HepG2 (cell line): Measurements from ENCODE around the gene LSM2. TPM values are rescaled to one million over a fixed set of nuclear protein-coding genes. Genes with fewer than 3 reads are reported as not detected.

Experiments used
- ATF1 ChIP-seq: IDR thresholded peaks from 2 replicates; pipeline ENCODE4 v1.6.1; 2016; ENCODE audit warnings: mild to moderate bottlenecking, control low read depth
- POLR2A ChIP-seq, 2 experiments: IDR thresholded peaks; 2 replicates each; pipeline ENCODE4 v1.6.1; 2011; ENCODE audit warnings: low read depth in 2 of 2, low read length in 2 of 2, mild to moderate bottlenecking in 1 of 2, moderate library complexity in 1 of 2; ENCODE audit not compliant: insufficient read depth in 1 of 2
- ZNF431 ChIP-seq: sonication (generic); formaldehyde crosslinking; IDR thresholded peaks from 2 replicates; pipeline ENCODE4 v1.9.0; 2022; ENCODE audit warnings: missing genetic modification reagents, low read depth, mild to moderate bottlenecking, borderline replicate concordance
- ZNF615 ChIP-seq: sonication (generic); formaldehyde crosslinking; IDR thresholded peaks from 2 replicates; pipeline ENCODE4 v1.5.0; 2020; ENCODE audit warnings: mild to moderate bottlenecking, missing genetic modification reagents, borderline replicate concordance
- polyA plus RNA-seq, 8 experiments: library from polyadenylated mRNA; depleted of rRNA in 3 of 8; stranded (reverse) in 7 of 8; unstranded in 1 of 8; fragments of >200 nt; fragmentation: Illumina TruSeq in 4 of 8; extraction: Trizol in 4 of 8; gene quantifications; 2 replicates each; pipeline versions ENCODE4 v1.2.1 to v1.2.3, GENCODE V29; 2011 to 2016; ENCODE audit warnings: low read depth in 4 of 8, missing spikeins in 1 of 8, mixed read lengths in 1 of 8; ENCODE audit not compliant: insufficient read depth in 1 of 8
- total RNA-seq, 5 experiments: library from RNA; depleted of rRNA; stranded (reverse); fragments of >200 nt; fragmentation: Illumina TruSeq; extraction: Trizol; gene quantifications; 2 replicates each; pipeline ENCODE4 v1.2.3, GENCODE V29; 2016; ENCODE audit warnings: low read depth in 1 of 5
- TF ChIP-seq, protein P1 (sequence below), 2 experiments: sonication (generic) in 1 of 2; formaldehyde crosslinking in 1 of 2; IDR thresholded peaks; 2 replicates each; pipeline versions ENCODE4 v1.4.0 to v1.6.1; 2018 to 2020; ENCODE audit warnings: missing genetic modification reagents in 2 of 2, borderline replicate concordance in 1 of 2, low read depth in 1 of 2, mild to moderate bottlenecking in 1 of 2, missing biosample characterization in 1 of 2
- TF ChIP-seq, protein P2 (sequence below): sonication (generic); formaldehyde crosslinking; IDR thresholded peaks from 2 replicates; pipeline ENCODE4 v1.5.0; 2020; ENCODE audit warnings: missing genetic modification reagents
- TF ChIP-seq, protein P3 (sequence below): sonication (generic); formaldehyde crosslinking; IDR thresholded peaks from 2 replicates; pipeline ENCODE4 v1.4.0; 2020; ENCODE audit warnings: missing genetic modification reagents
- TF ChIP-seq, protein P4 (sequence below), 2 experiments: sonication (generic) in 1 of 2; formaldehyde crosslinking in 1 of 2; IDR thresholded peaks; 2 replicates each; pipeline versions ENCODE4 v1.5.1 to v1.6.1; 2011 to 2020; ENCODE audit warnings: borderline replicate concordance in 1 of 2, low read depth in 1 of 2, low read length in 1 of 2, mild to moderate bottlenecking in 1 of 2, missing genetic modification reagents in 1 of 2, moderate library complexity in 1 of 2
- TF ChIP-seq, protein P5 (sequence below): sonication (generic); formaldehyde crosslinking; IDR thresholded peaks from one replicate; pipeline ENCODE4 v1.5.1; 2020; ENCODE audit warnings: mild to moderate bottlenecking, missing genetic modification reagents; ENCODE audit errors: not compliant biosample characterization

The LSM2 gene
- total and polyA plus RNA-seq, 2 of the 13 experiments (the other 11 are each of a cell fraction or from before 2014, with no cell fraction given) = 69.4 to 90.5 TPM

DNA sequence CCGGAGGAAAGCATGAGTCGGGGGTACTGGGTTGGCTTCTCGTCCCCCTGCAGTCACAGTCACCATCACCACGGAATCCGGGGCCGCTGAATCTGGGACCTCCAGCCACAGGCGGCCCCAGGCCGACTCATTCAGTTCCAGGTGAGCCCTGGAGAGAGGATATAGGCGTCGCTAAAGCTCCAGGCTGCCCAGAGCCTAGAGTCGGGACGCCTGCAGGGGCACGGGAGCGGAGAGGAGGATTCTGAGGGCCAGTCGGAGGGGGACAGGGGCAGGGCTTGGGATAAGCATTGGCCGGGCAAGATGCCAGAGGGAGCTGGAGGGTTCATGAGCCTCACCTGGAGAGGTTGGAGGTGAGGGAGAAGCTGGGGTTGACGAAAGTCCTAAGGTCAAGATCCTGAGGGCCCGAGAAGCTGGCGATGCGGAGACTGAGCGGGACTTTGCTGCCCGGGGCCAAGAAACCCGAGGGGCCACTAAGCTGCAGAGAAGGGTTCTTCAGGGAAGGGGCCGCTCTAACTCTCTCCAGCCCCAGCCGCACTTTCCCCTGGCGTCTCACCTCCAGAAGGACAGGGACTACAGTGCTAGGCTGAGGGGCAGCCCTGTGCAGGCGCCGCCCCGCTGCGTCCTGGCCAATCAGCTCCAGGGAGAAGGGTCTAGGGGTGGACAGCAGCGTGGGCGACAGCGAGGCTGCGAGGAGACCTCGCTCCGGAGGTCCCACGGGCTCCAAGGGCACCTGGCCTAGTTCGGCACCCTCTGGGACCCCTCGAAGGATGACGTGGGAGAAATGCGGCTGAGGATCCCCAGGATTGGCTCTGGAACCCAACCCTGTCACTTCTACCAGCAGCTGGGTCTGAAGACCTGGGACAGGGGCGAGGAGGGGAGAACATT is 40.6 kb downstream of the LSM2 start (continued):
- TF ChIP-seq, protein P1, sequence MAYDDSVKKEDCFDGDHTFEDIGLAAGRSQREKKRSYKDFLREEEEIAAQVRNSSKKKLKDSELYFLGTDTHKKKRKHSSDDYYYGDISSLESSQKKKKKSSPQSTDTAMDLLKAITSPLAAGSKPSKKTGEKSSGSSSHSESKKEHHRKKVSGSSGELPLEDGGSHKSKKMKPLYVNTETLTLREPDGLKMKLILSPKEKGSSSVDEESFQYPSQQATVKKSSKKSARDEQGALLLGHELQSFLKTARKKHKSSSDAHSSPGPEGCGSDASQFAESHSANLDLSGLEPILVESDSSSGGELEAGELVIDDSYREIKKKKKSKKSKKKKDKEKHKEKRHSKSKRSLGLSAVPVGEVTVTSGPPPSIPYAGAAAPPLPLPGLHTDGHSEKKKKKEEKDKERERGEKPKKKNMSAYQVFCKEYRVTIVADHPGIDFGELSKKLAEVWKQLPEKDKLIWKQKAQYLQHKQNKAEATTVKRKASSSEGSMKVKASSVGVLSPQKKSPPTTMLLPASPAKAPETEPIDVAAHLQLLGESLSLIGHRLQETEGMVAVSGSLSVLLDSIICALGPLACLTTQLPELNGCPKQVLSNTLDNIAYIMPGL (CRISPR knock-in tag; IDR thresholded peaks at IDR 0.05; ENCODE audit: borderline replicate concordance in 1 of 2, low read depth in 1 of 2) = 0 out of 4 replicates have a peak, but pooled peaks of 1 of the 2 experiments have one; percentile 33
- TF ChIP-seq, protein P2, sequence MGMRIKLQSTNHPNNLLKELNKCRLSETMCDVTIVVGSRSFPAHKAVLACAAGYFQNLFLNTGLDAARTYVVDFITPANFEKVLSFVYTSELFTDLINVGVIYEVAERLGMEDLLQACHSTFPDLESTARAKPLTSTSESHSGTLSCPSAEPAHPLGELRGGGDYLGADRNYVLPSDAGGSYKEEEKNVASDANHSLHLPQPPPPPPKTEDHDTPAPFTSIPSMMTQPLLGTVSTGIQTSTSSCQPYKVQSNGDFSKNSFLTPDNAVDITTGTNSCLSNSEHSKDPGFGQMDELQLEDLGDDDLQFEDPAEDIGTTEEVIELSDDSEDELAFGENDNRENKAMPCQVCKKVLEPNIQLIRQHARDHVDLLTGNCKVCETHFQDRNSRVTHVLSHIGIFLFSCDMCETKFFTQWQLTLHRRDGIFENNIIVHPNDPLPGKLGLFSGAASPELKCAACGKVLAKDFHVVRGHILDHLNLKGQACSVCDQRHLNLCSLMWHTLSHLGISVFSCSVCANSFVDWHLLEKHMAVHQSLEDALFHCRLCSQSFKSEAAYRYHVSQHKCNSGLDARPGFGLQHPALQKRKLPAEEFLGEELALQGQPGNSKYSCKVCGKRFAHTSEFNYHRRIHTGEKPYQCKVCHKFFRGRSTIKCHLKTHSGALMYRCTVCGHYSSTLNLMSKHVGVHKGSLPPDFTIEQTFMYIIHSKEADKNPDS (CRISPR knock-in tag) = no peak
- TF ChIP-seq, protein P3, sequence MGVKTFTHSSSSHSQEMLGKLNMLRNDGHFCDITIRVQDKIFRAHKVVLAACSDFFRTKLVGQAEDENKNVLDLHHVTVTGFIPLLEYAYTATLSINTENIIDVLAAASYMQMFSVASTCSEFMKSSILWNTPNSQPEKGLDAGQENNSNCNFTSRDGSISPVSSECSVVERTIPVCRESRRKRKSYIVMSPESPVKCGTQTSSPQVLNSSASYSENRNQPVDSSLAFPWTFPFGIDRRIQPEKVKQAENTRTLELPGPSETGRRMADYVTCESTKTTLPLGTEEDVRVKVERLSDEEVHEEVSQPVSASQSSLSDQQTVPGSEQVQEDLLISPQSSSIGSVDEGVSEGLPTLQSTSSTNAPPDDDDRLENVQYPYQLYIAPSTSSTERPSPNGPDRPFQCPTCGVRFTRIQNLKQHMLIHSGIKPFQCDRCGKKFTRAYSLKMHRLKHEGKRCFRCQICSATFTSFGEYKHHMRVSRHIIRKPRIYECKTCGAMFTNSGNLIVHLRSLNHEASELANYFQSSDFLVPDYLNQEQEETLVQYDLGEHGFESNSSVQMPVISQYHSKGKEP (CRISPR knock-in tag) = 0 out of 2 replicates have a peak, but pooled peaks have one; percentile 39
- no peak for TF ChIP-seq ATF1
- TF ChIP-seq, protein P4, sequence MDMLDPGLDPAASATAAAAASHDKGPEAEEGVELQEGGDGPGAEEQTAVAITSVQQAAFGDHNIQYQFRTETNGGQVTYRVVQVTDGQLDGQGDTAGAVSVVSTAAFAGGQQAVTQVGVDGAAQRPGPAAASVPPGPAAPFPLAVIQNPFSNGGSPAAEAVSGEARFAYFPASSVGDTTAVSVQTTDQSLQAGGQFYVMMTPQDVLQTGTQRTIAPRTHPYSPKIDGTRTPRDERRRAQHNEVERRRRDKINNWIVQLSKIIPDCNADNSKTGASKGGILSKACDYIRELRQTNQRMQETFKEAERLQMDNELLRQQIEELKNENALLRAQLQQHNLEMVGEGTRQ (IDR thresholded peaks at IDR 0.05; ENCODE audit: low read depth, low read length) = no peak
- TF ChIP-seq, protein P4 (CRISPR knock-in tag; IDR thresholded peaks at IDR 0.05; ENCODE audit: borderline replicate concordance) = no peak
- no peak for TF ChIP-seq ZNF615 (CRISPR knock-in tag)
- TF ChIP-seq, protein P5, sequence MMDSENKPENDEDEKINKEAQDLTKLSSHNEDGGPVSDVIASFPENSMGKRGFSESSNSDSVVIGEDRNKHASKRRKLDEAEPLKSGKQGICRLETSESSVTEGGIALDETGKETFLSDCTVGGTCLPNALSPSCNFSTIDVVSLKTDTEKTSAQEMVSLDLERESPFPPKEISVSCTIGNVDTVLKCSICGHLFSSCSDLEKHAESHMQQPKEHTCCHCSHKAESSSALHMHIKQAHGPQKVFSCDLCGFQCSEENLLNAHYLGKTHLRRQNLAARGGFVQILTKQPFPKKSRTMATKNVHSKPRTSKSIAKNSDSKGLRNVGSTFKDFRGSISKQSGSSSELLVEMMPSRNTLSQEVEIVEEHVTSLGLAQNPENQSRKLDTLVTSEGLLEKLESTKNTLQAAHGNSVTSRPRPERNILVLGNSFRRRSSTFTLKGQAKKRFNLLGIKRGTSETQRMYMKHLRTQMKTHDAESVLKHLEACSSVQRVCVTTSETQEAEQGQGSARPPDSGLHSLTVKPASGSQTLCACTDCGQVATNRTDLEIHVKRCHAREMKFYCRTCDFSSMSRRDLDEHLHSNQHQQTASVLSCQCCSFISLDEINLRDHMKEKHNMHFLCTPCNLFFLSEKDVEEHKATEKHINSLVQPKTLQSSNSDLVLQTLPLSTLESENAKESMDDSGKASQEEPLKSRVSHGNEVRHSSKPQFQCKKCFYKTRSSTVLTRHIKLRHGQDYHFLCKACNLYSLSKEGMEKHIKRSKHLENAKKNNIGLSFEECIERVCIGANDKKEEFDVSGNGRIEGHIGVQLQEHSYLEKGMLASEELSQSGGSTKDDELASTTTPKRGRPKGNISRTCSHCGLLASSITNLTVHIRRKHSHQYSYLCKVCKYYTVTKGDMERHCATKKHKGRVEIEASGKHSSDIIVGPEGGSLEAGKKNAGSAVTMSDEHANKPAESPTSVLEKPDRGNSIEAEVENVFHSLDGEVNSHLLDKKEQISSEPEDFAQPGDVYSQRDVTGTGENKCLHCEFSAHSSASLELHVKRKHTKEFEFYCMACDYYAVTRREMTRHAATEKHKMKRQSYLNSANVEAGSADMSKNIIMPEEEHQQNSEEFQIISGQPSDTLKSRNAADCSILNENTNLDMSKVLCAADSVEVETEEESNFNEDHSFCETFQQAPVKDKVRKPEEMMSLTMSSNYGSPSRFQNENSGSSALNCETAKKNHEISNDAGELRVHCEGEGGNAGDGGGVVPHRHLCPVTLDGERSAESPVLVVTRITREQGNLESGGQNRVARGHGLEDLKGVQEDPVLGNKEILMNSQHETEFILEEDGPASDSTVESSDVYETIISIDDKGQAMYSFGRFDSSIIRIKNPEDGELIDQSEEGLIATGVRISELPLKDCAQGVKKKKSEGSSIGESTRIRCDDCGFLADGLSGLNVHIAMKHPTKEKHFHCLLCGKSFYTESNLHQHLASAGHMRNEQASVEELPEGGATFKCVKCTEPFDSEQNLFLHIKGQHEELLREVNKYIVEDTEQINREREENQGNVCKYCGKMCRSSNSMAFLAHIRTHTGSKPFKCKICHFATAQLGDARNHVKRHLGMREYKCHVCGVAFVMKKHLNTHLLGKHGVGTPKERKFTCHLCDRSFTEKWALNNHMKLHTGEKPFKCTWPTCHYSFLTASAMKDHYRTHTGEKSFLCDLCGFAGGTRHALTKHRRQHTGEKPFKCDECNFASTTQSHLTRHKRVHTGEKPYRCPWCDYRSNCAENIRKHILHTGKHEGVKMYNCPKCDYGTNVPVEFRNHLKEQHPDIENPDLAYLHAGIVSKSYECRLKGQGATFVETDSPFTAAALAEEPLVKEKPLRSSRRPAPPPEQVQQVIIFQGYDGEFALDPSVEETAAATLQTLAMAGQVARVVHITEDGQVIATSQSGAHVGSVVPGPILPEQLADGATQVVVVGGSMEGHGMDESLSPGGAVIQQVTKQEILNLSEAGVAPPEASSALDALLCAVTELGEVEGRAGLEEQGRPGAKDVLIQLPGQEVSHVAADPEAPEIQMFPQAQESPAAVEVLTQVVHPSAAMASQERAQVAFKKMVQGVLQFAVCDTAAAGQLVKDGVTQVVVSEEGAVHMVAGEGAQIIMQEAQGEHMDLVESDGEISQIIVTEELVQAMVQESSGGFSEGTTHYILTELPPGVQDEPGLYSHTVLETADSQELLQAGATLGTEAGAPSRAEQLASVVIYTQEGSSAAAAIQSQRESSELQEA (CRISPR knock-in tag) = peak; percentile 88
- peak; percentile 45 to 89; a peak in 3 of 4 replicates for TF ChIP-seq POLR2A (IDR thresholded peaks at IDR 0.05; ENCODE audit: insufficient read depth in 1 of 2, low read depth in 2 of 2, low read length in 2 of 2)
- no peak for TF ChIP-seq ZNF431 (CRISPR knock-in tag)
